Measurements from ENCODE around the gene THBS1. TPM values are rescaled to one million over a fixed set of nuclear protein-coding genes. Genes with fewer than 3 reads are reported as not detected.

Gene THBS1
- total RNA-seq, 1 experiment from 2014 or later = 342 TPM

DNA sequence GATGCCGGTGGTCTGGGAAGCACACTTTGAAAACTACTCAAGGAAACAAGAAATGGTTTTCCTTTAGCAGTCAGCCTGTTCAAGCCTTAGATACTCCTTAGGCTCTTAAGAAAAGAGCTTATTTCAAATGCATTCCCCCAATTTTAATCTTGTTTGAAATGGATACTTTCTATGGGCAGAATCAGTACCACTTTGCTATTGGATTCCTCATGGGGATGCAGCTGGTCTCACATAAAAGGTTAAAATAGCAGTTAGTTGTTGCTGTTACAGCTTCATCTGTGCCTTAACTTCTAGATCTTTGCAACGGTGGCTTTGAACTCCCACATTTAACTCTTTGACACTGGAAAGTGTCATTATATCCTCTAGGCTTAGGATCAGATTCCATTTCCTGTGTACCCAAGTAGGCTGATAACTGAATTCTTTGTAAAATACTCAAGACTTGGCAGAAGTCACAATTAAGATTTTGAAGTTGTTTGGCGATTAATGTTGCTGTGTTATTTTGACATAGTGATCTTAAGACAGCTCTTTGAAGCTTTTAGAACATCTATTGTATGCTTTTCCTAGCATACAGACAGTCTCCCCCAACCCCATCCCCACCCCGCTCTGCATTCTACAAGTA, 2.2 kb downstream of the THBS1 start:
- intact Hi-C loops (cut with micrococcal nuclease; ENCODE audit: unreplicated experiment) = loop anchor here (5.0 to 10.0 kb wide), 4 partner anchors 146 to 876 kb away; no protein-coding TSS in a partner anchor
- BruUV-seq (replicated peaks) = no TSS peak
- Mint-ChIP-seq H3K4me1 (ENCODE audit: low read depth, unreplicated experiment) (peaks cover 8% of the 10 kb centered on the region), H3K4me3 (ENCODE audit: unreplicated experiment) (peak overlapping the region; percentile 78), H3K36me3 (ENCODE audit: insufficient read depth, unreplicated experiment) (peaks cover 86% of the 10 kb centered on the region), H3K27ac (ENCODE audit: unreplicated experiment) (no peak overlapping the region), H3K9me3 (ENCODE audit: unreplicated experiment) (no peaks in the 10 kb centered on the region), H3K27me3 (ENCODE audit: insufficient read depth, unreplicated experiment) (no peaks in the 10 kb centered on the region)
- Histone ChIP-seq H3K9me3 (0 out of 2 replicates have a peak, but pooled peaks cover 3% of the 10 kb centered on the region), H3K27me3 (replicated peaks; ENCODE audit: control insufficient read depth, insufficient read depth, low read length) (no peaks in the 10 kb centered on the region), H3K36me3 (ENCODE audit: control insufficient read depth, insufficient read depth, low read length) (peaks cover 8% of the 10 kb centered on the region), H3K4me1 (peaks cover 30% of the 10 kb centered on the region; the same call in 1 of the 2 replicates), H3K4me3 (ENCODE audit: low read depth, low read length) (peak overlapping the region; percentile 84)
- ChIA-PET CTCF (no interaction called here), POLR2A (interaction anchor here (0.6 kb wide), 1 partner anchor 351 kb away, joined by 5 read pairs; the partner anchor contains the start of gene EIF2AK4)
- DNase-seq = no peak
- TF ChIP-seq CTCF (IDR thresholded peaks at IDR 0.05; ENCODE audit: insufficient read depth in 1 of 2, low read depth in 1 of 2, low read length in 1 of 2, severe bottlenecking in 1 of 2, unreplicated experiment in 1 of 2) = no peak

GRCh38 chr15:39583596-39584265, 2.9 kb downstream of the THBS1 start:
- peaks cover 8% of the 10 kb centered on the region for H3K36me3 ChIP-seq (ENCODE audit: control insufficient read depth, insufficient read depth, low read length)

More at GRCh38 chr15:39583596-39584265, 2.9 kb downstream of the THBS1 start:
- POLR2A ChIA-PET = no interaction called here
- H3K4me3 Mint-ChIP-seq (ENCODE audit: unreplicated experiment) = peak overlapping the region; percentile 78
- intact Hi-C loops (cut with micrococcal nuclease; ENCODE audit: unreplicated experiment) = loop anchor here (5.0 to 10.0 kb wide), 4 partner anchors 146 to 876 kb away; no protein-coding TSS in a partner anchor
- H3K27ac Mint-ChIP-seq (ENCODE audit: unreplicated experiment) = peak overlapping the region; percentile 18
- no peaks in the 10 kb centered on the region for H3K27me3 Mint-ChIP-seq (ENCODE audit: insufficient read depth, unreplicated experiment)
- no TSS peak for BruUV-seq (replicated peaks)
- peaks cover 93% of the 10 kb centered on the region for H3K36me3 Mint-ChIP-seq (ENCODE audit: insufficient read depth, unreplicated experiment)
- no peaks in the 10 kb centered on the region for H3K9me3 Mint-ChIP-seq (ENCODE audit: unreplicated experiment)
- H3K9me3 ChIP-seq = 0 out of 2 replicates have a peak, but pooled peaks cover 3% of the 10 kb centered on the region
- no peaks in the 10 kb centered on the region for H3K27me3 ChIP-seq (replicated peaks; ENCODE audit: control insufficient read depth, insufficient read depth, low read length)
- no peak for DNase-seq
- peaks cover 8% of the 10 kb centered on the region for H3K4me1 Mint-ChIP-seq (ENCODE audit: low read depth, unreplicated experiment)
- peak; percentile 28 to 39 for TF ChIP-seq CTCF (IDR thresholded peaks at IDR 0.05; ENCODE audit: insufficient read depth in 1 of 2, low read depth in 1 of 2, low read length in 1 of 2, severe bottlenecking in 1 of 2, unreplicated experiment in 1 of 2)
- CTCF ChIA-PET = no interaction called here
- no peak overlapping the region for H3K4me3 ChIP-seq (ENCODE audit: low read depth, low read length)
- peaks cover 28% of the 10 kb centered on the region; the same call in 1 of the 2 replicates for H3K4me1 ChIP-seq

All from Caco-2 (cell line).